ENCODE measurements around the gene UNC5A. TPM values are rescaled to one million over a fixed set of nuclear protein-coding genes. Genes with fewer than 3 reads are reported as not detected.
"Not testable (repeated sequence)": the region's sequence is repeated elsewhere in the genome, so short reads cannot be mapped to it uniquely, and the experiment has no call there.

Gene UNC5A
- total RNA-seq, 1 donor from 2014 or later = 0.22 TPM

DNA sequence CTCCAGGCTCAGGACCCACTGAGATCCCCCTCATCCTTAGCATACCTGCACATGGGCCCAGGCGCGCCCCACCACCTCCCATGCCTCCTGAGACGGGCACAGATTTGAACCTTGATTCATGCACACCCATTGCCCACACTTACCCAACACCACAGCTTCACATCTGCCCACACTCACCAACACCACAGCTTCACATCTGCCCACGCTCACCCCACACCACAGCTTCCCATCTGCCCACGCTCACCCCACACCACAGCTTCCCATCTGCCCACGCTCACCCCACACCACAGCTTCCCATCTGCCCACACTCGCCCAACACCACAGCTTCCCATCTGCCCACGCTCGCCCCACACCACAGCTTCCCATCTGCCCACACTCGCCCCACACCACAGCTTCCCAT is 60.3 kb downstream of the UNC5A start:
- ATAC-seq; intact Hi-C loops (cut with micrococcal nuclease); DNase-seq: not testable (repeated sequence)

DNA sequence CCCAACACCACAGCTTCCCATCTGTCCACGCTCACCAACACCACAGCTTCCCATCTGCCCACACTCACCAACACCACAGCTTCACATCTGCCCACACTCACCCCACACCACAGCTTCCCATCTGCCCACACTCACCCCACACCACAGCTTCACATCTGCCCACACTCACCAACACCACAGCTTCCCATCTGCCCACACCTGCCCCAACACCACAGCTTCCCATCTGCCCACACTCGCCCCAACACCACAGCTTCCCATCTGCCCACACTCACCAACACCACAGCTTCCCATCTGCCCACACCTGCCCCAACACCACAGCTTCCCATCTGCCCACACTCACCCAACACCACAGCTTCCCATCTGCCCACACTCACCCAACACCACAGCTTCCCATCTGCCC is 62.2 kb downstream of the UNC5A start:
- intact Hi-C loops (cut with micrococcal nuclease); DNase-seq; ATAC-seq: not testable (repeated sequence)

DNA sequence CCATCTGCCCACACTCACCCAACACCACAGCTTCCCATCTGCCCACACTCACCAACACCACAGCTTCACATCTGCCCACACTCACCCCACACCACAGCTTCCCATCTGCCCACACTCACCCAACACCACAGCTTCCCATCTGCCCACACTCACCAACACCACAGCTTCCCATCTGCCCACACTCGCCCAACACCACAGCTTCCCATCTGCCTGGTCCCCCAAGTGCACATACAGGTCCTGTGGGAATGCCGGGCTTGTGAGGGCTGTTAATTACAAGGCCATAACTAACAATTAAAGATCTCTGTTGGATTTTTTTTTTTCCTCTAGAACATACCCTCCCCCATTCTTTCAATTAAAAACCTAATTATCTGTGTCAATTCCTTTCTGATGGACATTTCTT is 62.7 kb downstream of the UNC5A start:
- DNase-seq; ATAC-seq; intact Hi-C loops (cut with micrococcal nuclease): not testable (repeated sequence)

DNA sequence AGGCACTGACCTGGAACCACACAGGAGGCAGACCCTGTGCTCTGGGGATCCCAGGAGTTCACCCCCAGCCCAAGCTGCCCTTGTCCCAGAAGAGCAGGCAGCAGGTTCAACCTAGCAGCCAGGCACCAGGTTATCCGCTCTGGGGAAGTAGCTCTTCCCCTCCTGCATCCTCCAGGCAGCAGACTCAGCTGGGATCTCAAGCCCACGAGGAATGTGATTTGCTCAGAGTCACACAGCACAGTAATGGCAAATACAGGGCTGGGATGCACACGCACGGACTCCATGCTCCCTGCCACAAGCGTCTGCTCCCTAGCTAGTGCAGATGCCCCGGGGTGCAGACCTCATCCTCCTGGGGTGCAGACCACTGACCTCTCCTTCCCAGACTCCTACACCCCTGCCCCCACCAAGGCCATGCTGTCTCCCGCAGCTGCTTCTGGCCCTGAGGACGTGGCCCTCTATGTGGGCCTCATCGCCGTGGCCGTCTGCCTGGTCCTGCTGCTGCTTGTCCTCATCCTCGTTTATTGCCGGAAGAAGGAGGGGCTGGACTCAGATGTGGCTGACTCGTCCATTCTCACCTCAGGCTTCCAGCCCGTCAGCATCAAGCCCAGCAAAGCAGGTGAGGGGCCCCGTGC is 63.3 kb downstream of the UNC5A start:
- no peak for DNase-seq
- intact Hi-C loops (cut with micrococcal nuclease) = no loop called here
- no peak for ATAC-seq

DNA sequence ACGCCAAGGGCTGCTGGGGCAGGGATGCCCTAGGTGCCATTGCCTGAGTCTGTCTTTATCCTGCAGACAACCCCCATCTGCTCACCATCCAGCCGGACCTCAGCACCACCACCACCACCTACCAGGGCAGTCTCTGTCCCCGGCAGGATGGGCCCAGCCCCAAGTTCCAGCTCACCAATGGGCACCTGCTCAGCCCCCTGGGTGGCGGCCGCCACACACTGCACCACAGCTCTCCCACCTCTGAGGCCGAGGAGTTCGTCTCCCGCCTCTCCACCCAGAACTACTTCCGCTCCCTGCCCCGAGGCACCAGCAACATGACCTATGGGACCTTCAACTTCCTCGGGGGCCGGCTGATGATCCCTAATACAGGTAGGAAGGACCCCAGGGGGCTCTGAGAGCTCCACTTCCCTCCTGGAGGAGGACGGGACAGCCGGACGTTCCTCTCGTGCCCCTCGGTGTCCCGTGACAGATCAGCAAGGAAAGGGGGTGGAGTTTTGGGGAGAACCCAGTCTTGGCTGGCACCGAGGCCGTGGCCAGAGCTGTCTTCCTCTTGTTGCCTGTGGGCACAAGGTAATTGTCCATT is 63.9 kb downstream of the UNC5A start:
- intact Hi-C loops (cut with micrococcal nuclease) = no loop called here
- no peak for ATAC-seq
- DNase-seq = no peak

DNA sequence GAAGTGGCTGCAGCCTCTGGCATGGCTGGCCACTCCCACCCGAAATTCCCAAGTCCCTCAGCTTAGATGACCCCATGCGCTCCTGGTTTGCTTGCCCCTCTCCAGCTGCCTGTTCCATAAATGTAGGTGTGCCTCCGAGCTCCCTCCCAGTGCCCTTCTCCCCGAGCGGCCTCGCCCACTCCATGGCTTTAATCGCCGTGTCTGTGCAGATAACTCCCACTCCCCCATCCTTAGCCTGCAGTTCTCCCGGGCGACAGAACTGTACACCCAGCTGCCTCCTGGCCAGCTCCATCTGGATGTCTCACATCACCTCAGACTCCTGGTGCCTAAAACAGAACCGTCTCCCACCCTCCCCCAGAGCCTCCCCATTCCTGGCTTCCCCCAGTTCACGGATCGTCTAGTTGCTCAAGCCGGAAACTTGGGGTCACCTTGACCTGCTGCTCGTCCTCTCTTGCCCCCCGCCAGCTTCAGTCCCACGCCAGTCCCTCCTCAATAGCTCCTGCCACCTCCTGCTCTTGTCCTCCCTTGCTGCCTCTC is 64.7 kb downstream of the UNC5A start:
- DNase-seq (no peak), ATAC-seq (no peak)
- intact Hi-C loops (cut with micrococcal nuclease) = no loop called here

DNA sequence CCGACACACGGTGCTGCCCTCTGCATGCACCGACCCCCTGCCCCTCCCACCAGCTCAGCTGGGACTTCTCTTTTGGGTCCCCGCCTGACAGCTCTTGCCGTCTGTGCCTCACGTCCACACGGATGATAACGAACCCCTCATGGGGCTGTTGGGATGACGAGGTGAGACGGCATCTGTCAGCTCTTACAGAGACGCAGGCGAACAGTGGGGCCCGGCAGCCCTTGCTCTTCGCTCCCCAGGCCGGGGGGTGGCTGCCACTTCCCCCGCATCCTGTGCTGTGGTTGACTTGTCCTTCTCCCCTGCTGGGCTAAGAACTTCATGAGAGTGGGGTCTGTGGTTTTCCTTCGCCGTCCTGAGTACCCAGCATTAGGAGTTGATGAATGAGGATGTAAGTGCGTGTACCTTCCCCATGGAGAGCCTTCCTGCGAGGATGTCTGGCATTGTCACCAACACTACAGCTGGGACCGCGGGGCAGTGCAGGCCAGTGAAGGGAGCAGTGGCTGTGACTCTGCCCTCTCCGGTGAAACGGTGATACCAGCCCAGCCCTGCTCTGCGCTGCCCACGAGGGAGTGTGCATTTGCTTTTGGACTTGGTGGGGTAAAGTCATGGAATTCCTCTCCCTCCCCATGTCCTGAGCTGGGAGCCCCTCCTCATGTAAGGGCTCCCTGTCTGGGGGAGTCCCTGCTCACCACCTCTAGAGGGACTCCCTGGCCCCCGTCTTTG is 65.6 kb downstream of the UNC5A start:
- DNase-seq = no peak
- intact Hi-C loops (cut with micrococcal nuclease) = no loop called here
- ATAC-seq = no peak

DNA sequence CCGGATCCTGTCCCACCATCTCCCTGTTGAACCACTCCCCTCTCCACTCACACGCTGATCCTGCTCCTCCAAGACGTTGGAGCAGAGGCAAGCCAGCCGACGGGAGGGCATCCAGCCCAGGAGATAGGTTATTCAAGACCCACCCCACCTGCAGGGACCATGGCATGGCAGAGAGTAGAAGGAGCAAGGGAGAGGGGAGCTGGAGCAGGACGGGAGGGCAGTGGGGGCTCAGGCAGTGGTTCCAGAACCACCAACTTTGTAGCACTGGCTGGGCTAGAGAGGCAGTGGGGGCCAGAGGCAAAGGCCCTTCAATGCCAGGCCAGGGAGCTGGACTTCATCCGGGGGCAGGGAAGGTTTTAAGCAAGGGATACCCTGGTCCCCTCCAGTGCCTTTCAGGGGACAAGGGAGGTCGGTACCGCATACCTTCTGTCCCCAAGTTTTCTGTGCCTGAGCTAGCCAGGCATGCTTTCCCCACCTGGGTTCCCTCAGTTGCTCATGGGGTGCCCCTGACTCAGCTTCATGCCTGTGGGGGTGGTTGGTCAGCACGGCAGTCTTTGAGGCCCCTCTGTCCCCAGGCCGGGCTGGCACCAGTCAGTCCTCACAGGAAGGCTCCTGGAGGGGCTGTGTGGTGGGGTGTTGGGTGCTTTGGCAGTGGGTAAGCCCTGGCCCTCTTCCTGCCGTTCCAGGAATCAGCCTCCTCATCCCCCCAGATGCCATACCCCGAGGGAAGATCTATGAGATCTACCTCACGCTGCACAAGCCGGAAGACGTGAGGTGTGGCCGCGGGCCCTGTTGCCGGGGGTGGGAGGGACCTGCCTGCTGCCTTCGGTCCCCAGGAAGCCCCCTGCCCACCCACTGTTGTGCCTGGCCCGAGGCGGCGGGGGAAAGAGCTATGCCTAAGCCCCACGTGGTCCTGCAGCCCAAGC is 66.4 kb downstream of the UNC5A start:
- ATAC-seq (no peak), DNase-seq (no peak)
- intact Hi-C loops (cut with micrococcal nuclease) = no loop called here

DNA sequence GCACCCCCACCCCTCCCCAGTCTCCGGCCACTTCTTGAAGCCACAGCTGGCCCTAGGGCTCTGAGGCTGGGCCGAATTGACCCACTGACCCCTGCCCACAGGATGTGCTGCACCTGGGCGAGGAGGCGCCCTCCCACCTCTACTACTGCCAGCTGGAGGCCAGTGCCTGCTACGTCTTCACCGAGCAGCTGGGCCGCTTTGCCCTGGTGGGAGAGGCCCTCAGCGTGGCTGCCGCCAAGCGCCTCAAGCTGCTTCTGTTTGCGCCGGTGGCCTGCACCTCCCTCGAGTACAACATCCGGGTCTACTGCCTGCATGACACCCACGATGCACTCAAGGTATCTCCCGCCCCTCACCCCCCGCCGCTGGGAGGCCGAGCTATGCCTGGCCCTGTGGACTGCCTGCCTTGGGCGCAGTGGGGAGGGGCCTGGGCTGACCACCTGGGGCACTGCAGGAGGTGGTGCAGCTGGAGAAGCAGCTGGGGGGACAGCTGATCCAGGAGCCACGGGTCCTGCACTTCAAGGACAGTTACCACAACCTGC is 67.5 kb downstream of the UNC5A start:
- DNase-seq (no peak), ATAC-seq (no peak)
- intact Hi-C loops (cut with micrococcal nuclease) = no loop called here

DNA sequence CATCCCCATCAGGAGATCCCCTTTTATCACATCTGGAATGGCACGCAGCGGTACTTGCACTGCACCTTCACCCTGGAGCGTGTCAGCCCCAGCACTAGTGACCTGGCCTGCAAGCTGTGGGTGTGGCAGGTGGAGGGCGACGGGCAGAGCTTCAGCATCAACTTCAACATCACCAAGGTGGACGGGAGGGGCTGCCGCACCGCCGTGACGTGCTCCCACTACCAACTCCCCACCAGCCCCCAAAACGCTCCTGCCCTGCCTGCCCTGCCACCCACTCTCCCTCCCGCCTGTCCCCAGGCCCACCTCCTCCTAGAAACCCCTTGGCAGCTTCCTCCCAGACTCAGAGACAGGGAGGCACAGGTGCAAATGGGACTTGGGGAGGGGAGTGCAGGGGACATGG is 68.1 kb downstream of the UNC5A start:
- DNase-seq (no peak), ATAC-seq (no peak)
- intact Hi-C loops (cut with micrococcal nuclease) = no loop called here

DNA sequence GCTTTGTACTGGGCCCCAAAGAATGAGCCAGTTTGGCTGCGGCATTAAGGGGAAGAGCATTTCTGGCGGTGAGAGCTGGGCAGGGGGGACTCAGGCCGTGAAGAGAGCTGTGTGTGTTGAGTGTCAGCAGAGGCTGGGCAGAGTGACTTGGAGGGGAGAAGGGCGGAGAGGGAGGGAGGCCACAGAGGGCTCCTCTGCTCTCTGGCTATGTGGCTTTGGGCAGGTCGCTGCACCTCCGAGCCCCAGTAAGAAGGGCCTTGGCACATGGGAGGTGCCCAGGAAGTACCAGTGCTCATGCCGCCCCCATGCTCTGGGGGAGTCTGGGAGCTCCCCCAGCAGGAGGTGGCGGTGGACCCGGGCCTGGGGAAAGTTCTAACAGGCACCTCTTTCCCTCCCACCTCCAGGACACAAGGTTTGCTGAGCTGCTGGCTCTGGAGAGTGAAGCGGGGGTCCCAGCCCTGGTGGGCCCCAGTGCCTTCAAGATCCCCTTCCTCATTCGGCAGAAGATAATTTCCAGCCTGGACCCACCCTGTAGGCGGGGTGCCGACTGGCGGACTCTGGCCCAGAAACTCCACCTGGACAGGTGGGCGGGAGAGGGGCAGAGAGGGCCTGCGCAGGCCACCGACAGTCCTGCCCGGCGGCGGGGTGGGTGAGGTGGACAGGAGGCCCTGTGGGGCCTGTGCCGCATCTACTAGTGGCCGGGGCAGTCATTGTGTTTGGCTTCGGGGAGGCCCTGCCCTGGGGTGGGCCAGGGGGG is 68.7 kb downstream of the UNC5A start:
- intact Hi-C loops (cut with micrococcal nuclease) = no loop called here
- no peak for ATAC-seq
- DNase-seq = no peak

DNA sequence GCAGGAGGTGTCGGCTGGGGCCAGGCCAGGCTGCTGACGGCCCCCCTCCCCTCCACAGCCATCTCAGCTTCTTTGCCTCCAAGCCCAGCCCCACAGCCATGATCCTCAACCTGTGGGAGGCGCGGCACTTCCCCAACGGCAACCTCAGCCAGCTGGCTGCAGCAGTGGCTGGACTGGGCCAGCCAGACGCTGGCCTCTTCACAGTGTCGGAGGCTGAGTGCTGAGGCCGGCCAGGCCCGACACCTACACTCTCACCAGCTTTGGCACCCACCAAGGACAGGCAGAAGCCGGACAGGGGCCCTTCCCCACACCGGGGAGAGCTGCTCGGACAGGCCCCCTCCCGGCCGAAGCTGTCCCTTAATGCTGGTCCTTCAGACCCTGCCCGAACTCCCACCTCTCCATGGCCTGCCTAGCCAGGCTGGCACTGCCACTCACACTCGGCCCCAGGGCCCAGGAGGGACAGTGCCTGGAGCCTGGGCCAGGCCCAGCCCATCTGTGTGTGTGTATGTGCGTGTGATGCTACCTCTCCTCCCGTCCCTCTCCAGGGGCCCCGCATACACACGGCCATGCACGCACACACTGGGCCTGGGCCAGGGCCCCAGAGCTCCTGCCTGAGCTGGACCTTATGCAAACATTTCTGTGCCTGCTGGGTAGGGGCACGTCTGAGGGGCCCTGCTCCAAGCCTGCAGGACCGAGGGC is 69.5 kb downstream of the UNC5A start:
- DNase-seq (peak; percentile 26), ATAC-seq (no peak)
- intact Hi-C loops (cut with micrococcal nuclease) = no loop called here

DNA sequence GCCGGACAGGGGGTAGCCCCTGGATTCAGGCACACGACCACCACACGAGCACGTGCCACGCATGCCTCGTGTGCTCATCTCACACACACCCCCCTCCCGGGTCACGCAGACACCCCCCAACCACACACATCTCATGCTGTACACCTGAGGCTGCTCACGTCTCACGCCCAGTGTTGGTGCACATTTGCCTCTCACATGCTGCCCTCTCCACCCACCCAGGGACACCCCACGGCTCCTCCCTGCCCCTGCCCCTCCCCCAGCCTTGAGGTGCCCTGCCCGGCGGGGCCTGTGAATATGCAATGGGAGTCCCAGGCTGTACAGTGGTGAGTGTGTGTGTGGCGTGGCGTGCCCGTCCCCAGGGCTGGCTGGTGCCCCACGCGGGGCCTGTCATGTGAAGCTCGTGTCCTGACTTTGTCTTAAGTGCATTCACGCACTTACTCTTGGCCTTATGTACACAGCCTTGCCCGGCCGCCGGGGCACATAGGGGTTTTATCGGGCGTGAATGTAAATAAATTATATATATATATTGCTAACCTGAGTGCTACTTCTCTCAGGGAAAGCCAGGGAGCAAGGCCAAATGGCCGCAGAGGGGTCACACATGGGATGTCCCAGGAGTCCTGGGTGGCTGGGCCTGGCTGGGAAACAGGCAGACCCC is 70.1 kb downstream of the UNC5A start:
- ATAC-seq (no peak), DNase-seq (peak; percentile 10)
- intact Hi-C loops (cut with micrococcal nuclease) = no loop called here

DNA sequence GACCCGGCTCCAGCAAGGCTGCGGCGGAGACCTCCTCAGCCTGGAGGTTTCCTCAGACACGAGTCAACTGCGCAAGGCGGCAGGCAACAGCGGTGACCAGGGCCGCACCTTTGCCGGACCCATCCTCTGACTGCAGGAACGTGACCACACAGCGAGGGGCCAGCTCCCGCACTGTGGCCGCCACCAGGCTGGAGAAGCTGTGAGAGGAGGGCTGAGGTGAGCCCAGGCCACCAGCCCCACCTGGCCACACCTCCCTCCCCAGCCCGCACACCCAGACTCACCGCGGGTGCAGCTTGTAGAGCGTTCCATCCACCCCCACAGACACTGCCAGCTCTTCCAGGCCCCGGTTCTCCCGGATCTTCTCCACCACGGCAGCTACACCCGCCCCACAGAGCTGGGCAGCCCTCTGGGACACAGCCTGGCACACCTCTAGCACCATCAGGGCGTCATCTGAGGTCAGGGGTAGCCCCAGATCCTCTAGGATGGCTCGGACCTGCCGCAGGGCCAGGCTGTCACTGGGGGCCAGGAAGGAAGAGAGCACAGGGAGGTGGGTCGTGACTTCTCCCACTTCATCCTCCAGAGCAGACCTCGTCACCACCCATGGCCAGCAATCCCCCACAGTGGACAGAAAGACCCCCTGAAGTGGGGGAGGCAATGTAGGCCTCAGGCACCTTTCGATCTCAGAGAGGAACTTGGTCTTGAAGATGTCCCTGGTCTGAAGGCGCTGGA is 70.8 kb downstream of the UNC5A start:
- DNase-seq (no peak), ATAC-seq (no peak)
- intact Hi-C loops (cut with micrococcal nuclease) = no loop called here

DNA sequence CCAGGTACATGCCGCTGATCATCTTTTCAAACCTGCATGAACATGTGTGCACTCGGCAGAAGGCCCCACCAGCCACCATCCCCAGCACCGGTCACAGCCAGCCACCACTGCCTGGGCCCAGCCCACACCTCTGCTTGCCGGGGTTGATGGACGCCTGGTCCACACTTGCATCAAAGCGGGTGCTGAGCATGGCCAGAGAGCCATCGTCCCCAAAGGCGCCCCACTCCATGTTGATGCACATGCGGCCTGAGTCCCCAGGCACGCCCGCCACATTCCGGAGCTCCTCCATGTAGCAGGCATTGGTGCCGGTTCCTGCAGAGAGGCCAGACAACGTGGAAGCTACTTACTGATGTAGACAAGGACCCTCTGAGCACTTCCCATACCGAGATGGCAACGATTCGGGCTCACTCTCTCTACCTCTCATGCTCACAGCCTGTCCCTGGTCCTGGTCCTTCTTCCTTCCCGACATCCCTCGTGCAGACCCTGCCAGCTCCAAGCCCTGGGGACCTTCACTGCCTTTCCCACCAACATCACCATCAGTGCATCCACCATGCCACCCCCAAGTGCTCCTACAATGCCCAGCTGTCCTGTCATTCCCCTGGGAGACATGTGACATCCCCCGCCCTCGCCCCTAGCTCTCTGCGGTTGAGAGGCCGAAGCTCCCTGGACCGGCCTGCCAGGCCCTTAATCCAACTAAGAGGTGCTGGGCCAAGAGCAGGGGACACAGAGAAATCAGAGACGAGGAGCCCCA is 71.6 kb downstream of the UNC5A start:
- DNase-seq (no peak), ATAC-seq (no peak)
- intact Hi-C loops (cut with micrococcal nuclease) = no loop called here

DNA sequence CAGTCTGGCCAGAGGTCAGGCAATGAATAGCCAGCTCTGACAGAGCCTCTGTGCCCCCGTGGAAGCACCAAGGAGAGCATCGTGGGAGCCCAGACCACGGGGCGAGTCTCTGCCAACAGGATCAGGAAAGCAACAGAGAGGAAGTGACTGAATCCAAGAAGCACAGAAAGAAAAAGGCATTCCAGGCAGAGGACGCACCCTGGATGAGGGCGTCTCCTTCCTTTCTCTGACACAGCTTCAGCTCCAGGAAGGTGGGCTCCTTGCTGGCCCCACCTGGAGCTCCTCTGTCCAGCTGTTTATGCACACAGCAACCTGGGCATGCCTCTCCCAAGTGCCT is 72.2 kb downstream of the UNC5A start:
- intact Hi-C loops (cut with micrococcal nuclease) = no loop called here
- ATAC-seq = no peak
- no peak for DNase-seq

All from left ventricle myocardium superior (tissue), 1 donor.